SKM-1 (cell line): Measurements from ENCODE around the gene EGFL8.
A peak's percentile ranks its signal among the peaks of the same experiment; 100 is the strongest.
"Not testable (repeated sequence)": the region's sequence is repeated elsewhere in the genome, so short reads cannot be mapped to it uniquely, and the experiment has no call there.

Experiments used
- DNase-seq: peaks from one replicate; lab custom pipeline; 2025; ENCODE audit not compliant: unreplicated experiment; lab: John Stamatoyannopoulos, UW

The EGFL8 gene

DNA sequence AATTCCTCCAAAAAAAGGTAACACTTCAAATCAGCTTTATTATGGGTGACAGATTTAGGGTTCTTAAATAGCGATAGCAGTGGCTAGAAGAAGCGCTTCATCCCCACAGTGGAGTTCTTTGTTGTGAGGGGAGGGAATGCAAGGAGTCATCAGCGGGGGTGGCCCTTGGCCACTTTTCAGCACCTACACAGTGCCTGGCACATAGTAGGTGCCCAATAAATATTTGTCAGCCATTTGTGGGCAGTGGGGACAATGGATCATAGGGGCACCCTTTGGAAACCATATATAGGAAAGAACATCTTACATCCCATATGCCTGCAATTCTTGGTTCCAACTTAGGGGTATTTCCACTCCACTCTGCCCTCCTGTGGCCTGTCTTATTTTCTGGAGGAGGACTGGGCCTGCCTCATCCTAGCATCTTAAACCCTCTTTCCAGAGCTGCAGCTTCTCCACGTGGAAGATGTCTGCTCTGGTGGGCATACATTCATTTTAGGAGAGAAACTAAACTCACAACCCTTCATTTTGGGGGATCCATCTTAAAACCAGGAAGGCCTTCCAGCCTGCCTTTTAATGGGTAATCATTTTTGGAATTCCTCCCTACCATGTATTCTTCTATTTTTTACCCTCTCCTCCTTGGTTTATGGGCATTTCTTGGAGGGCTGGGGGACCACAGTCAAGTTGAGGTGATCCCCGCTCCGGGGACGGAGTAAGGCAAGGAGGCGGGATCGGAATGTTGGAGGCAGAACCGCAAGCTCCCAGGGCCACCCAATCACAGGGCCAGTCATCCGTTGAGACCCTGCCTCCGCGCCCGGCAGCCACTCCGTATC lies 30.6 kb downstream of the EGFL8 start:
- peak; percentile 21 for DNase-seq

DNA sequence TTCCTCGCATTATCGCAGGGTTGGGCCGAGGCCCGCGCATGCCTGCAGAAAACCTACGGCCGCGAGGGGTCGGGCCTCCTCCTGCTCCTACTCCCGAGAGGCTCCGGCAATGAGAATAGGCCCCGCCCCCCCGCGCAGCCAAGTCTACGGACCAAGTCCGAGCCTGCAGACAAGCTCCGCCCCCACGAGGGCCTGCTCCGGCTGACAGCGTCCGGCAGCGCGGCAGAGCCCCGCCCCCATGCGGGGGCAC lies 31.2 kb downstream of the EGFL8 start:
- peak; percentile 98 for DNase-seq

DNA sequence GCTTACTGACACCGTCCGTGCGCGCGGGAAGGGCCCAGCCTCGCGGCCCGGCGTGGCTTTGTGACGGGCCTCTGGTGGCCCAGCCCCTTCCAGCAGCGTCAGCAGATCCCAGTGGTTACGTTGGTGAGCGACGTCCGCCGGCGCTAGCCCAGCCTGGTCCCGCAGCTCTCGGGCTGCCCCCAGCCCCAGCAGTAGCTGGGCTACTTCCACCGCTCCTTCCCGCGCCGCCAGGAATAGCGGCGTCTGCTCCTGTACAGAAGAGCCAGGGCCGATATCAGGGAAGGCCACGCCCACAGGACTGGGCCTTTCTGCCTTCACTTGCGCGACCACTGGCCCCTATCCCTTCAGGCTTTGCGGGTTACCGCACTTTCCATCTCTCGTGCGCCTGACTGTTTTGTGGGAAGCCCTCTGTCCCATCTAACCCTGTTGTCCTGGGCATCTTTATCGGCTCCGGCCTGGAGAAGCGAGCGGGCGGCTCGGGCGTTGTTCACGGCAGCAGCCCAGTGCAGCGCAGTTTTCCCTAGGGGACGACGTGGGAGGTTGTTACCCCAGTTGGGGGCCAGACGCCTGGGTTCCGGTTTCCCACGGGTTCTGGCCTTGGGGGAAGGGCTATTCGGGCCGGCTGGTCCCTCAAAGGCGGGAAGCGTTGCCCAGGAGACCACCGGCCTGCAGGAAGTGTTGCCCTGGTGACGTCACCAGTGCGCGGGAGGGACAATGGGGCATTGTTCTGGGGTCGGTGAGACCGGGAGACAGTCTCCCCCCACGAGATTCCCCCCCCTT lies 31.7 kb downstream of the EGFL8 start:
- DNase-seq = no peak

DNA sequence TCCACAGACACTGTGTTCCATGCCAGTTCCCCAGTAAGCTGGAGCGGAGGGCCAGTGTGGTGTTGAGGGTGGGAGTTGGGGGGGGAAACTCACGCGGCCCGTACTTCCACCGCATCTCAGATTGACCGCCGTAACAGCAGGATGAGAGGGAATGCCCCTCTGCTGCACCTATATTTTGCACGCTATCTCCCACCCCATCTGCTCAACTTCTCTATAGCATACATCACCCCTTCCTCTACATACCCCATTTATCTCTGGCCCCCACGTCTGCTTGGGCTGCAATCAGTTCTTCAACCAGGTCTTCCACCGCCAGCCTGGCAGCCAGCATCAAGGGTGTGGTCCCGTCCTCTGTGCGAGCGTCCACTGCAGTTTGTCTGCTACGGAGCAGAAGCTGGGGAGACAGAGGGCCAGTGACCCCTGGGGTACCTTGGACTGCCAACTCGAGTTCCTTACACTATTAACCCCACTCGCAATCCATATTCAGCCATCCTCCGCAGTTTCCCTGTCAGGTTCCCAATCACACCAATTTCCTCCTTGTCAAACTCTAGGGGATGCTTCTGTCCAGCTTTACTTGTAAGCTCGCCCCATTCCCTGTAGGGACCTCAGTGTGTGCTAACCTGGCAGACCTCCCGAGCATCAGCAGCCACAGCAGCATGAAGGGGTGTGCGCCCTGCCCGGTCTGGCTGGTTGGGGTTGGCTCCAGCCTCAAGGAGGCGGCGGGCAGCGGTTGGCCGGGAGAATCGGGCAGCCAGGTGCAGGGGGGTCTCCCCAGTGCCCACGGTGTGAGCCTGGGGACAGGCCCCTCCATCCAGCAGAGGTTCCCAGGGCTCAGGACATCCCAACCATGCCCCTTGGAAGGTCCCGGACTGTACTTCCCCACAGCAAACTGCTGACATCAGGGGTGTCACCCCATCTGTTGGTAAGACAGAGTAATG lies 32.6 kb downstream of the EGFL8 start:
- DNase-seq = no peak

DNA sequence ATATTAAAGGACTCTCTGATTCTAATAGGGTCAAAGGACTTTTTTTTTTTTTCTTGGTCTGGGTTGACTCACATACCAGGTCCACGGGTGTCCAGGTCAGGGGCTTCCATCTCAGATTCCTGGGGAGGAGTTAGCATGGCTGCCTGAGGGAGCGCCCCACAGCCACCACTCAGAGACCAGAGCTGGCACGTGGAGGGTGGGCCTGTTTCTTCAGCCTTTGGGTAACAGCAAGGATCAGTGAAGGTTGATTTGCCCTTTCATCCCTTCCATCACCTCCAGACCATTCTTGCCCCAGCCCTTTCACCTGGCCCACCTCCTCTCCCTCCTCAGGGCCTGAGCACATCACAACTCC lies 33.9 kb downstream of the EGFL8 start:
- no peak for DNase-seq

DNA sequence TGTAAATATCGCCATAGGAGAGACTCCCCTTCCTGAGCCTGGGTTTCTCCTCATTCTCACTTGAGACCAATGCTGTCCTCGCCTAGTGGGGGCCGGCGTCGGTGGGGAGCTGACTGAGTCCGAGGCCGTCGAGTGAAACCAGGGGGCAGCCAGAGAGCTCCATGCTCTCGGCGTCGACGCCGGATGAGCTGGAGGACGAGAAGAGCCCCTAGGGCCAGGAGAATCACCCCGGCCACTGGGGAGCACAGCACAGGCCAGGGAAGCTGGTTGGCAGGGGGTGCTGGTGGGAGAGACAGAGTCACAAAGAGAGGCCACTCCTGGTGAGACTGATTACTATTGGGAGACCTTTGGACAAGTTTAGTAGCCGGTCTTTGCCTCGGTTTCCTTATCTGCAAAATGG lies 34.5 kb downstream of the EGFL8 start:
- DNase-seq = no peak

DNA sequence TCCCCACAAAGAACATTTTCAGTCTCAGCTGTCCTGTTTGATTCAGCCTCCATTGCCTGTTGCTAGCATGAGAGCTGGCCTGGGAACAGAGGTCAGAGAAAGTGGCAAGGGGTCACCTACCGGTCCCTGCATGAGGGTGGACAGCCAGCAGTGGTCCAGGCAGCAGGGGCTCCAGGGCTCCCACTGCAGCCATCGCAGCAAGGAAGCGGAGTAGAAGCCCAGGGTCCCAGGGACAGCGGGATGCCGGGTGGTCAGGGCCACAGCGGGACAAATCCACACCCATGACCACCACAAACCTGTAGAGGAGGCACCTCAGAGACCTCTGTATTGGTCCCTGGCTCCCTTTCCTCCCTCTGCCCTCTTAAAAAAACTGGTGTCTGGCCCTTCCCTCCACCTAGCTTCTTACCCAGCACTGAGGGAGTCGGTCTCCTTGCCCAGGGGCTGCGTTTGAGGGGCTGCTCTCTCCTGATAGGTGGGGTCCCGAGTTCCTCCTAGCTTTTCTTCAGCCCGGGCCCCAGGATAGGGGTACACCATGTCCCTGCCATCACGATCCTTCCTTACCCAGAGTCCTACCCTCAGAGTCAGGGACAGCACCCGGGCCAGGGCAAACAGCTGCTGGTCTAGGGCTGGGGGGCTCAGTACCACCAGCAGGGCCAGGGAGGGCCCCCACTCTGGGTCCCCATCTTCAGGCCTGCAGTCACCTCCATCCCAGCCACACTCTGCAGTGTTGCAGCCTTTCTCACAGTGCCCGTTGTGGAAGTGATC lies 36.5 kb downstream of the EGFL8 start:
- no peak for DNase-seq

DNA sequence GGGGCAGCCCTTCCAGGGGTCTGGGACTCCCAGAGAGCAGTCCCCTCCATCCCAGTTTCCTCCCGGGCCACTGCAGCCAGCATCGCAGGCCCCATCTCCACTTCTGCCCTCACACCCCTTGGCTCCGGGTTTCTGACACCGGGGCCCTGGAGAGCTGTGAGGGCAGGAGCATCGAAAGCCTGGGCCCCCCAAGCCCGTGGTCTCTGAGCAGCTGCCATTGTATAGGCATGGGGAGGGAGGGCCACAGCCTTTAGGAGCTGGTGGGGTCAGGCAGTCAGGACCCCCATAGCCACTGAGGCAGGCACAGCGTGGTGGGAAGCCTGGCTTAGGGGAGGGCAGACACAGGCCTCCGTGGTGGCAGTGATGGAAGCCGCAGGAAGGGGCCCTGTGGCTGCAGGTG lies 37.8 kb downstream of the EGFL8 start:
- no peak for DNase-seq

DNA sequence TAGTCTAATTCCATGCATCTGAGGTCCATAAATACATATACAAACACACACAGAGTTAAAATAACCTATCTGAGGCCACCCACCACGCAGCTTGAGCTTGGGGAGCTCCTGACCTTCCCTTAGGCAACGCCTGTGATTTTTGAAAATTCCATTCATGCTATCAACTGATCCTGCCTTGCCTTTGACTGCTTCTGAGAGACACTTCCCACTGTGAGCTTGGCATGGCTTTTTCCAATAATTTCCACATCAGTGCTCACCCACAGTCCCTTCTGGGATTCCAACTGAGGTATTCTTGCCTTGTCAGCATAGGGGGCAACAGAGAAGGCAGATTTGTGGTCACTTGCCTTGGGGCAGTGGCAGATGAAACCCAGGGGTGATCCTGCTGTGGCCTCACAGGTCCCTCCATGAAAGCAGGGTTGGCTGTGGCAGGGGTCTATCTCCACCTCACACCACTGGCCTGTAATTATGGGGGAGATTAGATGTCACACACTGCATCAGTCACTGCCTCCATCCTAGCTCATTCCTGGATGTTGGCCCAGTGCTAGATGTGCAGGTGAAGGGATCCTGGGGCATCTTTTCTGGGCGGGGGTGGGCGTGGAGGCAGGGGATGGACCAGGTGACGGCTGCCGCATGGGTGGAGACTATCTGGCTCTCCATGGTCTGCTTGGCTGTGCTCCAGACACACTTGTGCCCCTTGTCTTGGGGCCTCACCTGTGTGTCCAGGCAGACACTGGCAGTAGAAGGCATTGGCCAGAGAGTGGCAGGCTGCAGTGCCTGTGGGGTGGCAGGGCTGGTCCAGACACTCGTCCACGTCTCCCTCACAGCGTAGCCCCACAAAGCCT lies 39.3 kb downstream of the EGFL8 start:
- no peak for DNase-seq

DNA sequence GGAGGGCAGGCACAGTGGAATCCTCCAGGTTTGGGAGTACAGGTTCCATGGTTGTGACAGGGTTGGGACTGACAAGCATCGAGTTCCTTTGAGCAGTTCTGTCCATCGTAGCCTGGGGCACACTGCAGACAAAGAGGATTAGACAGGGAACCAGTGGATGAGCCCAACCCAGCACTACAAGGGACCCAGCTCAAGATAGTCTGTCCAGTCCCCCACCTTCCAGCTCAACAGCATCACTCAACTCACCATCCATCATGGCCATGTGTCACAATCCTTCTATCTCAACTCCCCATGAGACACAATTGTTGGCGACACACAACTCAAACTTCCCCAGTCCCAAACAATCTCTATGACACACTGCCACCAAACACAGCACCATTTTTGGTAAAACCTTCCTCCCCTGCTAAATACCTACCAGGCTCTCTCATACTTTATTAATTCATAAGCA lies 39.9 kb downstream of the EGFL8 start:
- no peak for DNase-seq

DNA sequence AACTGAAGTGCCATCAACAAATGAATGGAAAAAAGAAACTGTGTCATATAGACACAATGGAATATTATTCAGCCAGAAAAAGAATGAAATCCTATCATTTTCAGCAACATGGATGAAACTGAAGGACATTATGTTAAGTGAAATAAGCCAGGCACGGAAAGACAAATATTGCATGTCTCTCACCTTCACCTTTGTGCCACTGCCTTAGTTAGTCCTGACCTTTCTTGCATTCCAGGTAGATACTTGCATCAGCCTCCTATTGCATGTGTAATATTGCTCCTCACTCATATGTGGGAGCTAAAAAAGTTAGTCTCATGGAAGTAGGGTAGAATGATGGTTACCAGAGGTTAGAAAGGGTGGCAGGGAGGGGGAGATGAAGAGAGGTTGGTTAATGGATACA lies 44.6 kb downstream of the EGFL8 start:
- no peak for DNase-seq

DNA sequence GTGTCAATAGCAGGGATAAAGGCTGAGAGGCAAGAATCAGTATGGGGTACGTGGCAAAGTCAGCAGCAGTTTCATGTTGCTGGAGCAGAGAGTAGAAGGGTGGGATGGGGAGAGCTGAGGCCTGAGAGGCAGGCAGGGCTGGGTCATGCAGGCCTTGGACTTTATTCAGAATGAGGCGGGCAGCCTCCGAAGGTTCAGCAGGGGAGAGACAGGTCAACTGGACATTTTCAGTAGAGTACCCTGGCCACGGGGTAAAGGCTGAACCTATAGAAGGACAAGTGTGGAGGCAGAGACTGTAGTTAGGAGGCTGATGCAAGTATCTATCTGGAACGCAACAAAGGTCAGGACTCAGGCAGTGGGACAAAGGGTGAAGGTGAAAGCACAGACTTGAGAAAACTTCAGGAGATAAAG lies 45.8 kb downstream of the EGFL8 start:
- no peak for DNase-seq

DNA sequence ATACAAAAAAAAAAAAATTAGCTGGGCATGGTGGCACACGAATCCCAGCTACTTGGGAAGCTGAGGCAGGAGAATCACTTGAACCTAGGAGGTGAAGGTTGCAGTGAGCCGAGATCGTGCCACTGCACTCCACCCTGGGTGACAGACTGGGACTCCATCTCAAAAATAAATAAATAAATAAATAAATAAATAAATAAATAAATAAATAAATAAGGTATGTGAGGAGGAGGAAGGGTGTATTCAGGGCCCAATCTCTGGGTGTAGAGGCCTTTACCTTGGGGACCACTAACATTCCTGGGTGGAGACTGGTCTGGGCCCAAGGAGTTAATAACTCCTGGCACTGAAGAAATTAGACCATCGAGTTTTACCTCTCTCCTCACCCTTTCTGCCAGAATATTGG lies 47.0 kb downstream of the EGFL8 start:
- not testable (repeated sequence) for DNase-seq

DNA sequence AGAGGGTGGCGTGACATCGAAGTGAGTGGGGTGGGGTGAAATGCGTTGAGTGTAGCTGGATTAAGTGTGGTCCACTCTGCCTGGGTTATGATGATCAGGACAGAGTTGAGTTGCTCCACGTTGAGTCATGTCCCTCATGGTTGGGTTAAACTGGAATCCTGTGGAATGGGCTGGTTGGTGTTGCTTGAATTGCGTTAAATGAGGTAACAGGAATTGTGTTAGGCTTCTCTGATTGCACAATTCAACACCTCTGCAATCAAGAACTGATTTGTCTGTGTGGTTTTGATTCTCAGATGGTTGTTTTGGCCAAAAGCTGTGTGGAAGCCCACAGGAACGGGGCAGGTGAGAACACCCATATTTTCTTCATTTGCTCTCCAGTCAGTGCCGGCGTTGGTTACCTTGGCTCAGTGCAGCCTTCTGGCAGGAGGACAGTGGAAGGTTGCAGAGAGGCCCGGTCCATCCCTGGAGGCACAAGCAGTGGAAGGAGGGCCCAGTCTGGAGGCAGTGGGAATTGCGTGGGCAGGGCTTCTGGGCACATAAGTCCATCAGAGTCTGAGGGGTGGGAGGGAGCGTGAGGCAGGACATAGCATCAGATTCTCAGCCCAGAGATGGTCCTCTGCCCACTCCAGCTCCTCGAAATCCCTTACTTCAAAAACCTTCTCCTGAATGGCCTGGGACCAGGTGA lies 47.8 kb downstream of the EGFL8 start:
- DNase-seq = no peak

DNA sequence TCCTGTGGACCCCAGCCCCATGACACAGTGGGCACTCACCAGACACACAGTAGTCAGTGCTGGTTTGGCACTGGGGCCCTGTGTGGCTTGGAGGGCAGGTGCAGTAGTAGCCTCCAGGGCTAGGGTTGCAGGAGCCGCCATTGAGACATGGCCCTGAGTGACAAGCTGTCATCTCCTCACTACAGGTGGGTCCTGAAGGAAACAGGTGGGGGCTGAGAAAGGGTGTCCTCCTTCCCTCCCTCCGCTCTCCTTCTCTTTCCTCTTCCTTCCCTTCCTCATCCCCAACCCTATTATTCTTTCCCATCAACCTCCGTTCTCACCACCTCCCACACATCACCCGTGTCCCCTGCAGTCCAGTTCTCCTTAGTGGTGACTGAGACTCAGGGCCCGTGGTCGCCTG lies 49.3 kb downstream of the EGFL8 start:
- no peak for DNase-seq

DNA sequence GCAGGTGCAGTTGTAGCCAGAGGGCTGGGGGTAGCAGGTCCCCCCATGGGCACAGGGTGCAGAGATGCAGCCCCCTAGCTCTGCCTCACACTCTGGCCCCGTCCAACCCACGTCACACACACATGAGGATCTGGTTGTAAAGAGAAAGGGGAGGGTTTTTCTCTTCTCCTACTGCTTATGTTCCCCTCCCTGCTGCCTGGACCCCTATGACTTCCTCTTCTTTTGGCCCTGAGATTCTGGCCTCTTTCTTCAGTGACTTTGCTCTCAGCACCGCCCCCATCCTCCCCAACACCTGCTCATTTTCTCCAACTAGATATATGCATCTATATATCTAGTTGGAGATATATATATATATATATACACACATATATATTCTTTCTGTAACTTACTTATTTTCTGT lies 49.7 kb downstream of the EGFL8 start:
- no peak for DNase-seq

DNA sequence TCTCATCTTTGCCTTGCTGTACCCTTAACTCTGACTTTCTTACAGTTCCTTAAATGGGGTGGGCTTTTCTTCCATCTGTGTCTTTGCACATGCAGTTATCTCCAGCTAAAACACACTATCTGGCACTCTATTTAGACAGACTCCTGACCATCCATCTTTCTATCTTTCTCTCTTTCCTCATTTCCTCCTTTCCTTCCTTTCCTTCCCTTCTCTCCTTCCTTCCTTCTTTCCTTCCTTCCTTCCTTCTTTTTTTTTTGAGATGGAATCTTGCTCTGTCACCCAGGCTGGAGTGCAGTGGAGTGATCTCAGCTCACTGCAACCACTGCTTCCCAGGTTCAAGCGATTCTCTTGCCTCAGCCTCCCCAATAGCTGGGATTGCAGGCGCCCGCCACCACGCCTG lies 51.2 kb downstream of the EGFL8 start:
- DNase-seq = no peak

DNA sequence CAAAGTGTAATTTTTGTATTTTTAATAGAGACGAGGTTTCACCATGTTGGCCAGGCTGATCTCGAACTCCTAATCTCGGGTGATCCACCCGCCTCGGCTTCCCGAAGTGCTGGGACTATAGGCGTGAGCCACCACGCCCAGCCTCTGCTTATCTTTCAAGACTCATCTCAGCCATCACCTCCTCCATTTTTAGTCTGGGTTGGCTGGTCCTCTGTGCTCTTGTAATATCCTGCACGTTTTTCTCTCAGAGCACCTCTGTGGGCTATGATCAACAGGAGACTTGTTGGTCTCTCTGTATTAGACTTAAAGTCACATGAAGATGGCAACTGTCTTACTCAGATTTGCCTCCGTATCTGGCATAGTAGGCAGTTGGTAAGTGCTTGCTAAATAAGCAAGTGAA lies 51.9 kb downstream of the EGFL8 start:
- DNase-seq = no peak

DNA sequence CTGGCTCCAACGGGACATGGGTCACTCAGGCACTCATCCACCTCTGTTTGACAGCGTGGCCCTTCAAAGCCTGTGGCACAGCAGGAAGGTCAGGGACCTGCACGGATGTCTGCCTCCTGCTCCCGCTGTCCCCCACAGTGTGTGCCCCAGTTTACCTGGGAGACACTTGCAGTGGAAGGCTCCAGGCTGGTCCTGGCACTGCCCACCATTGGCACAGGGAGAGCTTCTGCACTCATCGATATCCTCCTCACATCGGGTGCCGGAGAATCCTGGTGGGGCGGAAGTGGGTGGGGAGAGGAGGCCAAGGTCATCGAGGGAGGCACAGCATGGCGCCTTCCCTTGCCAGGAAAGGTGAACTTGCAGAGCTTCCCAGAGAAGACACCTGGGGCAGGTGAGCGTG lies 52.6 kb downstream of the EGFL8 start:
- no peak for DNase-seq
